GM18505 (cell line): ENCODE data around the gene R3HDM4.

Experiments used
- ATAC-seq: cut with Tn5 transposase; IDR thresholded peaks from one replicate; pipeline ENCODE4 v1.9.1; 2021; ENCODE audit not compliant: unreplicated experiment
- POLR2A ChIP-seq: IDR thresholded peaks from 4 replicates; pipeline ENCODE4 v1.6.1; 2011; ENCODE audit warnings: borderline replicate concordance; ENCODE audit not compliant: insufficient read depth, insufficient read length; ENCODE audit errors: extremely low read depth

R3HDM4 gene

GRCh38 chr19:942133-942645 lies 29.2 kb upstream of the R3HDM4 start:
- ATAC-seq, result no peak
- no peak for TF ChIP-seq POLR2A

- peak; percentile 7 for TF ChIP-seq POLR2A
- ATAC-seq, result no peak
These were observed 28.5 kb upstream of the R3HDM4 start for GRCh38 chr19:941292-942132.

- ATAC-seq, result peak; percentile 41
- no peak for TF ChIP-seq POLR2A
These were observed 27.7 kb upstream of the R3HDM4 start for GRCh38 chr19:940591-941291.

- no peak for ATAC-seq
- TF ChIP-seq POLR2A, result no peak
These were observed 26.9 kb upstream of the R3HDM4 start for GRCh38 chr19:939922-940321.

GRCh38 chr19:939439-939838 lies 26.4 kb upstream of the R3HDM4 start:
- no peak for TF ChIP-seq POLR2A
- ATAC-seq, result no peak

- no peak for ATAC-seq
These were observed 25.4 kb upstream of the R3HDM4 start for GRCh38 chr19:938233-938923.

GRCh38 chr19:937259-937694 lies 24.3 kb upstream of the R3HDM4 start:
- TF ChIP-seq POLR2A, result no peak
- ATAC-seq, result no peak

More at GRCh38 chr19:938233-938923, 25.4 kb upstream of the R3HDM4 start:
- no peak for TF ChIP-seq POLR2A

- ATAC-seq, result no peak
- TF ChIP-seq POLR2A, result no peak
These were observed 23.1 kb upstream of the R3HDM4 start for GRCh38 chr19:936175-936546.

- TF ChIP-seq POLR2A, result no peak
- no peak for ATAC-seq
These were observed 22.0 kb upstream of the R3HDM4 start for GRCh38 chr19:934865-935479.

- TF ChIP-seq POLR2A, result no peak
- ATAC-seq, result no peak
These were observed 21.3 kb upstream of the R3HDM4 start for GRCh38 chr19:934197-934840.

- no peak for TF ChIP-seq POLR2A
- no peak for ATAC-seq
These were observed 20.5 kb upstream of the R3HDM4 start for GRCh38 chr19:933553-933882.

GRCh38 chr19:932648-933552 lies 19.9 kb upstream of the R3HDM4 start:
- ATAC-seq, result no peak
- no peak for TF ChIP-seq POLR2A
